Germinal center (tissue), 1 donor: ENCODE results near the gene SOCS1.
"Not testable (repeated sequence)": the region's sequence is repeated elsewhere in the genome, so short reads cannot be mapped to it uniquely, and the experiment has no call there.

Experiments
- DNase-seq: peaks from one replicate; pipeline ENCODE4 v3.0.0; 2012; ENCODE audit warnings: mixed read lengths, low spot score

Gene SOCS1, protein sequence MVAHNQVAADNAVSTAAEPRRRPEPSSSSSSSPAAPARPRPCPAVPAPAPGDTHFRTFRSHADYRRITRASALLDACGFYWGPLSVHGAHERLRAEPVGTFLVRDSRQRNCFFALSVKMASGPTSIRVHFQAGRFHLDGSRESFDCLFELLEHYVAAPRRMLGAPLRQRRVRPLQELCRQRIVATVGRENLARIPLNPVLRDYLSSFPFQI

DNA sequence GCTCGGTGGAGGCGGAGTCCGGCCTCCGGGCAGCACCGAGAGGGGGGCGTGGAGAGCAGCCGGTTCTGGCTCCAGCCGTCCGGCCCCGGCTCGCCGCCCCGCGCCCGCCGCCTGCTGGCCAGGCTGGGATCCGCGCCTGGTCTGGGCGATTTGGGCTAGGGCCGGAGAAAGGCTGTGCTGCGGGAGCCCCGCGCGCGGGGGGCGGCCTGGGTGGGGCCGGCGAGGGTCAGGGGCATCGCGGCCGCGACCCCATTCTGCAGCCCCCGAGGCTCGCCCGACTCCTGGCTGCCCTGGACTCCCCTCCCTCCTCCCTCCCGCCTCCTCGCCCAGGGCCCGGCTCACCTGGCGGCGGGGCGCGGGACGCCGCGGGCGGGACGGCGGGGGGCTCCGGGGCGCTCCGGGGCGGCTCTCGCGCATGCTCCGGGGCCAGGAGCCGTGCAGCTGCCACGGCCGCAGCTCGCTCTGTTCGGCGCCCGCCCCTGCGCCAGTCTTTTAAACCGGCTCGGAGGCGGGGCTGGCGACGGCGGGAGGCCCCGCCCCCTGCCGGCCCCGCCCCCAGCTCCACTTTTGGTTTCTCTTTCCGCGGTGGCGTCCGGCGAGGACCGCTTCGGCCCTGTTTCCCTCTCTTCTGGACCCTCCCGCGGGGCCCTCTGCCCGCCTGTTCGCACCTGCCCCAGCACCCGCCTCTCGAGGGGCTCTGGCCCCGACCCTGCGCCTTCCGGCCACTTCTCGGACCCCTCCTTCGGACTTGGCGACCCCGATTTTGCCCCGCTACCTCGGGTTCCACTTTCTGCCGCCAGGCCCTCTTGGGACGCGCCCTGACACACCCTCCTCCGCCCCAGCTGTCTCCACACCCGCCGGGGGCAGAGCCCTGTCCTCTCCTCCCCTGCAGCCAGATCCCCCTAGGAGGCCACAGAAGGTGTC lies at the start of gene SOCS1:
TSS of gene SOCS1 (minus strand) at position 468 of the 924 bp plus-strand sequence. CDS start 726 bp downstream, outside the sequence.
- peak; percentile 91 for DNase-seq

DNA sequence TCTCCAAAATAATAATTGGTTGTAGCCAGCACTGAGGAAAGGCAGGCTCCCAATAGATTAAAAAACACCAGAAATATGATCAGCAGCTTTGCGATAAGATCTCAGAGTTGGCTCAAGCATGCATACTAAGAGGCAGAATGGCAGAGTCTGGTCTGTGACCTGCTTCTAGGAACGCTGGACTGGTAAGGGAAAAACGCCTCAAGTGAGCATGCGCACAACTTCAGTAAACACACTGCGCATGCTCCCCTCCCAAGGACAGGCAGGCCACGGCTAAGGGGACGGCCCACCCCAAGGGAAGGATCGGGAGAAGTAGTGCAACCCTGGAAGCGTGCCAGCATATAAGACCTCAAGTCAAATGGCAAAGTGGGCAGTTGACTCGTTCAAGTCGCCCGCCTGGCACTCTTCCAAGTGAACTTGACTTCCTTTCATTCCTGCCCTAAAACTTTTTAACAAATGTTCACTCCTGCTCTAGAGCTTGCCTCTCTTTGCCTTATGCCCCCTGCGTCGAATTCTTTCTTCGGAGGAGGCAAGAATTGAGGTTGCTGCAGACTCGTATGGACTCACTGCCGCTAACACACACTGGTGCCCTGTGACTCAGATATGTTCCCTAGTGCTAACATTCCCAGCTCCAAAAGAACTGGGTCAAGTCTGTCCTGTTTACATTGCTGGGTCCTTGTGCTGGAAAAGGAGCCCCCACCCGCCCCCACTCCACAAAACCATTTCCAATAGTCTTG lies 47.6 kb upstream of the SOCS1 start:
- DNase-seq: no peak

DNA sequence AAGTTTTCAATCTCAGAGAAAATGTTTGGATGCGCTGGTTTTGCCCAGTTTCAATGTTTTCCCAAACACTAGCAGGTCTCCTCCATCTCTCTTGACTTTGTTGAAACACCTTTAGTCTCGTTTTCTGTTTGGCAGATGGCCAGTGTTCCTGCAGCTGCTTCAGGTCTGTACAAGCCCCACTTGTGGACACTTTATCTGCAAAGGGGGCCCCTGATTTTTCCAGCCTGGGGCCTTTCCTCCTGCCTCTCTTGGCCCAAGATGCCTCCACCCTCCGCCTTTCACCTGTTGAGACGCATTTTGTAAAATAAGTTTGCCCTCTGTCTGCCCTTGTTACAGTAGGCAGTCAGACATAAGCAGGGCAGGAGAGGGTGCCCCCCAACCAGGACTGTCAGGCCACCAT lies 47.0 kb upstream of the SOCS1 start:
- DNase-seq: no peak

DNA sequence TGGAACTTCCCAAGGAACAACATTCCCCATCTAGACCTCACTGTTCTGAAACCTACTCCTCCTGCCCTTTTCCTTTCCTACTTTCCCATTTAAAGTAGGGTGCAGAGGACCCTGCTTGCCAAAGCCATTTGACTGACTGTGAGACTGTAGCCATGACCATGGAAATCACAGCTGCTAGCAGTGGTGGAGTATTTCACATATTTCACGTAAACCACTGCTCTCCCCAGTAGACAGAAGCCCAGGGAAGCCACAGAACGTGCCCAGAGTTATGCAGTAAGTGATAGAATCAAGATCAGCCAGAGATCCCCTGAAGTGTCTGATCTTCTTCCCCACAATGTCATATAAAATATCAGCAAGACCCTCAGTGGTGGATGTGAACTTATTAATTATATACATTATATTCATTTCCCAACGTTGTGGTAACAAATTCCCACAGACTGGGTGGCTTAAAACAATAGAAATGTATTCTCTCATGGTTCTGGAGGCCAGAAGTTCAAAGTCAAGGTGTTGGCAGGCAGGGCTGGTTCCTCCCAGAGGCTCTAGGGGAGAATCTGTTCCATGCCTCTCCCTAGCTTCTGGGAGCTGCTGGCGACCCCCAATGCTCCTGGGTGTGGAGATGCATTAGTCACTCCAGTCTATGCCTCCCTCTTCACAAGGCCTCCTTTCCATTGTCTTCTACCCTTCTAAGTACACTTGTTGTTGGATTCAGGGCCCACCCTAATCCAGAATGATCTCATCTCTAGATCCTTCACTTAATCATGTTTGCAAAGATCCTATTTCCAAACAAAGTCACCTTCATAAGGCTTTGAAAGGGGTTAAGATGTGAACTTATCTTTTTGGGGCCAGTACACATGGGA lies 45.9 kb upstream of the SOCS1 start:
- no peak for DNase-seq

DNA sequence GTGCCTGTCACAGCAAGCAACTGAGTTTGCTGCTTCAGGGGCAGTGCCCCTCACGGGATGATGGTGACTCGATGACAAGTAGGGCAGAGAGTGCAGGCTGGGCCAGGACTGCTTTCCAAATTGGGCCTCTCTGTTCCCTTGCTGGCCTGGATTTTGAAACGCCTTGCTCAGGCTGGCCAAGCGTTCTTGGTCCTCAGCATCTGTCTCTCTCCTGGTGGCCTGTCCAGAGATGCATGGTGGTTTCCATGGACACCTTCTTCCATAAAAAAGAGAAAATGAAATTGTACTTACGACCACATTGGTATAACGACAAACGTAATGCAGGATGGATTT lies 44.5 kb upstream of the SOCS1 start:
- no peak for DNase-seq

DNA sequence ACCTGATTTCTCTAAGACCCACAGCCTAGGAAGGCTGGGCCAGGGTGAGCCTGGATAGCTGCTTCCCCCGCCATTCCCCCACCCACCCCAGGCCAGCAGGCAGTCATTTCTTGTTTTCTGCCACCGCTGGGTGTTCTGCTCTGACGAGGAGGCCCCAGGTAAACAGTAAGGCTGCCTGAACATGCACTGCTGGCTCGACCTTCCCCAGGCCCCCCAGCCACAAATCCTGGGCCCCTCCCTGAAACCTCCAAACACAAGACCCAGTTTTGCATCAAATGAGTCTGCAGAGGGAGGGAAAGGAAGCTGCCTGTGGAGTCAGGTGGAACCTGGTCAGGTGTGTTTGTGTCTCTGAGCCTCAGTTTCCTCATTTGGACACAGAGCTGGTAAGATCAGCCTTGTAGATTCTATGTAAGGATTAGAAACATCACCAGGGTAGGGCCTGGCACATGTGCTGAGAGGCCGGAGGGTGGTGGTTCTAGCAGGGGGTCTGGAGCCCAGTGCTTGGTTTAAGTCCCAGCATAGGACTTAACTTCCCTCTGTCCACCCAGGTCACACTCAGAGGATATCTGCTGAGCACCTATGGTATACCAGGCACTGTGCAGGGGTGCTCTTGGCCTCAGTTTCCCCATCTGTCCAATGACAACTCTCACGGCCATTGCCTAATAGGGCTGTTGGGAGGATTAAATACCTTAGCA lies 44.0 kb upstream of the SOCS1 start:
- DNase-seq: no peak

DNA sequence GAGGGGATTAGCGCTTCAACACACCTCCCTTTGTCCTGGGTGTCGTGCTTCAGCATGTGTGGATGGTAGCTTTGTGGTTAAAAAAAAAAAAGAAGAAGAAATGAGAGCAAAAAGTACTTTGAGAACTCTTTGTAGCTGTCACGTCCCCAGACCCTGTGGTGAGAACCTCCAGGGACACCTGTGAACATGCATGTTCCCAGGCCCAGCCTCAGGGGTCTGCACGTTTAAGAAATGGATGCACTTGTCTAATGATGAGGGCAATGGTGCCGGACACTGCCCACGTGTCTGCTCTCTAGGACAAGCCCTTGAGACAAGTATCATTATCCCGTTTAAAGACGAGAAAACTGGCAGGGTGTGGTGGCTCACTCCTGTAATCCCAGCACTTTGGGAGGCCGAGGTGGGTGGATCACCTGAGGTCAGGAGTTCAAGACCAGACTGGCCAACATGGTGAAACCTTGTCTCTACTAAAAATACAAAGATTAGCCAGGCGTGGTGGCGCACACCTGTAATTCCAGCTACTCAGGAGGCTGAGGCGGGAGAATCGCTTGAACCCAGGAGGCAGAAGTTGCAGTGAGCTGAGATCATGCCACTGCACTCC lies 43.0 kb upstream of the SOCS1 start:
- peak; percentile 19 for DNase-seq

DNA sequence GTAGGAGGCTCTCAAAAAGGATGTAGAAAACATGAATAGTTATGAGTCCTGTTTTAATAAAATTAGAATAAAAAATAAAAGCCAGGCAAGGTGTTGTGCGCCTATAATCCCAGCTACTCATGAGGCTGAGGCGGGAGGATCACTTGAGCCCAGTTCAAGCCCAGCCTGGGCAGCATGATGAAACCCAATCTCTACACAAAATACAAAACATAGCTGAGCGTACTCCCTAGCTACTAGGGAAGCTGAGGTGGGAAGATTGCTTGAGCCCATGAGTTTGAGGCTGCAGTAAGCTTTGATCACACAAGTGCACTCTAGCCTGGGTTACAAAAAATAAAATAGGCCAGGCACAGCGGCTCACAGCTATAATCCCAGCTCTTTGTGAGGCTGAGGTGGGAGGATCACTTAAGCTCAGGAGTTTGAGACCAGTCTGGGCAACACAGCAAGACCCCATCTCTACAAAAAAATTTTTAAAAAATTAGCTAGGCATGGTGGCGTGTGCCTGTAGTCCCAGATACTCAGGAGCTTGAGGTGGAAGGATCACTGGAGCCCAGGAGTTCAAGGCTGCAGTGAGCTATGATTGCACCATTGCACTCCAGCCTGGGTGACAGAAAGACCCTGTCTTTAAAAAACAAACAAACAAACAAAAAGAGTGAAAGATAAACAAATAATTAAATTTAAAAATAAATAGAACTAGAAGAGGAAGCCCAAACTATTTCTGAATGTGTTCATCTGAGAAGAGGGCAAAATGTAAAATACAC lies 42.3 kb upstream of the SOCS1 start:
- no peak for DNase-seq

DNA sequence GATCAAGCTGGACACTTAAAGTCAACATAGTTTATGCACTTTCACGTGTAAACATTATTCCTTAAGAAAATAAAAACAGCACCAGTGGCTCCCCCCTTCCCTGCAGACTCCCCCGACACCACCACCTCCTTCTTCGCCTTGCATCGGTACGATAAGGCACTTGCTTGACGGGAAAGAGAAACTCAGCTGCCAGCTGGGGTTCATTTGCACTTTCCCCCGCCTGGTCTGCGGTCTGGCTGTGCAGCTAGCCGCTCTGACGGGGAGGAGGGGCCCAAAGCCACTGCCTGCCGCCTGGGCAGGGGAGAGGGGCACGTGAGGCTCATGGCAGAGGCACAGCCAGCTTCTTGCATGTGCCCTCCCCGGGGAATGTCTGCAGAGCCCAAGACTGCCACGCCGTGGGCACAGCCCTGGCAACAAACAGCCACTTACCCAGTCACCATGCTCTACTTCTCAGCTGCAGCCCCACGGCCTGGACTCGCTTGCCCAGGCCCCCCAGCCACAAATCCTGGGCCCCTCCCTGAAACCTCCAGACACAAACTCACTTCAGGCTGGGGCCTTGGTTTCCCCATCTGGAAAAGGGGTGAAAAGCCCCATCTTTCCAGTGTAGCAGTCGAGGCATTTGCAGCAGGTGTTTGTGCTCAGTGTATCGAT lies 41.6 kb upstream of the SOCS1 start:
- peak; percentile 87 for DNase-seq

DNA sequence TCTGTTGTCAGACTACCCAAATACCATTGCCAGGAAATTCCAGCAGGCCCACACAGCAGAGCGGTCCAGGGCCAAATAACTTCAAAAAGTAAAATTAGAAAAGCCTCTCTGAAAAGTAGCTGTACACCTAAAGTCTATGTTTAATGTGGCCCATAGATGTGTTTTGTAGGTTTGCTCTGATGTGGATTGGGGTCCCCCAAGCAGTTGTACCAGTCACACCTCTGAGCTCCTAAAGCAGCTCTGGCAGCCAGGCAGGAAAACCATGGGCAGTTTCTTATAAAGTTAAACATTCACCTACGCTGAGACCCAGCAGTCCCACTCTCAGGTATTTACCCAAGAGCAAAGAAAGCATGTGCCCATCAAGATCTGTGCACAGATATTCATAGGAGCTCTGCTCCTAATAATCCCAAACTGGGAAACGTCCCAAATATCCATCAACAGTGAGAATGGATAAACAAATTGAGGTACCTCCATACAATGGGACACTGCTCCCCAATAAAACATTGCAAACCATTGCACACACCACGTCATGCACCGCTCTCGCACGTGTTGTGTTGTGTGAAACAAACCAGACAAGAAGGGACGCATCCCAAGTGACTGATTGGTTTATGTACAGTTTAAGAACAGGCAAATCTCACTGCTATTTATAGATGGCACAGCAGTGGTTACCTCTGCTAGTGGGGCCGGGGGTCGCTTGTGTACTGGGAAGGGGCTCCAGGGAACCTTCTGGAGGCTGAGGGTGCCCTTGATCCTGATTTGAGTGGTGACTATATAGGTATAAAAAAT lies 40.9 kb upstream of the SOCS1 start:
- DNase-seq: peak; percentile 37

DNA sequence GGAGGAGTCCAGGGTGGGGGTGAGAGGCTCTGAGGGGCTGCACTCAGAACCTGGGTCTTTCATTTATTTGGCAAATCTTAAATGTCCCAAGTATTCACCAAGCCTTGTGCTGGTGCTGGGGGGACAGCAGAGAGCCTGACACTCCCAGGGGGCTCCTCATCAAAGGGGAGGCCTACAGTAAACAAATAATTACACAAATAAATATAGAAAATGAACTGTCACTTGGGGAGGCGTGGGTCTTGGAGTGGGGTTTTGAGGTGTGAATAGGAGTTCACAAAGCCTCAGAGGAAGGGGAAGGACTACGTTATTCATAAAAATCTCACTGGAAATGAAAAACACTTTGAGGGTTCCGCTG lies 40.3 kb upstream of the SOCS1 start:
- DNase-seq: no peak

DNA sequence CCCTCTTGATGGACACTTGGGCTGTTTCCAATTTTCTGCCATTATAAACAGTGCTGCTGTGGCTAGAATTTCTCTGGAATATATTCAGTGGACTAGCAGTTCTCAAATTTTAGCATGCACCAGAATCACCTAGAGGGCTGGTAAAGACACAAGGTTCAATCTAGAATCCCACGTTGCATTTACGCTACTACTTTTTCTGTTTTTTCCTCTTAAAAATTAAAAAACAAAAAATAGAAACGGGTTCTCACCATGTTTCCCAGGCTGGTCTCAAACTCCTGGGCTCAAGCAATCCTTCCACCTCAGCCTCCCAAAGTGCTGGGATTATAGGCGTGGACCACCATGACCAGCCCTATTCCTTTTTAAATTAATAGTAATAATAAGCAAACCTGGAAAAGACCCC lies 39.7 kb upstream of the SOCS1 start:
- no peak for DNase-seq

DNA sequence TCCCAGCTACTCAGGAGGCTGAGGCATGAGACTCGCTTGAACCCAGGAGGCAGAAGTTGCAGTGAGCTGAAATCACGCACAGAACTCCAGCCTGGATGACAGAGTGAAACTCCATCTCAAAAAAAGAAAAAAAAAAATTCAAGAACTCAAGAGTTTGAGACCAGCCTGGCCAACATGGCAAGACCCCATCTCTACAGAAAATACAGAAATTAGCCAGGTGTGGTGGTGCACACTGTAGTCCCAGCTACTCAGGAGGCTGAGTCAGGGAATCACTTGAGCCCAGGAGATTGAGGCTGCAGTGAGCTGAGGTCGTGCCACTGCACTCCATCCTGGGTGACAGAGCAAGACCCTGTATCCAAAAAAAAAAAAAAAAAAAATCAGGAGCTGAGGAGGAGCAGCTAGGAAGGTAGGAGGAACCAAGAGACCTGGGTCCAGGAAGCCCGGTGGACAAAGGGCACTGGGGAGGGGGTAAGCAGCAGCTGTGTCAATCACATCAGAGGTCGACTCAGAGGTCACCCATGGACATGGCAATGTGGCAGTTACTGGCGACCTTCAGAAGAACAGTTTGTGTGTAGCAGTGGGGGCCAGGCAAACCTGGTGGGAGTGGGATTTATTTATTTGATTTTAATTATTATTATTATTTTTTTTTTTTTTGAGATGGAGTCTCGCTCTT lies 36.2 kb upstream of the SOCS1 start:
- DNase-seq: no peak

DNA sequence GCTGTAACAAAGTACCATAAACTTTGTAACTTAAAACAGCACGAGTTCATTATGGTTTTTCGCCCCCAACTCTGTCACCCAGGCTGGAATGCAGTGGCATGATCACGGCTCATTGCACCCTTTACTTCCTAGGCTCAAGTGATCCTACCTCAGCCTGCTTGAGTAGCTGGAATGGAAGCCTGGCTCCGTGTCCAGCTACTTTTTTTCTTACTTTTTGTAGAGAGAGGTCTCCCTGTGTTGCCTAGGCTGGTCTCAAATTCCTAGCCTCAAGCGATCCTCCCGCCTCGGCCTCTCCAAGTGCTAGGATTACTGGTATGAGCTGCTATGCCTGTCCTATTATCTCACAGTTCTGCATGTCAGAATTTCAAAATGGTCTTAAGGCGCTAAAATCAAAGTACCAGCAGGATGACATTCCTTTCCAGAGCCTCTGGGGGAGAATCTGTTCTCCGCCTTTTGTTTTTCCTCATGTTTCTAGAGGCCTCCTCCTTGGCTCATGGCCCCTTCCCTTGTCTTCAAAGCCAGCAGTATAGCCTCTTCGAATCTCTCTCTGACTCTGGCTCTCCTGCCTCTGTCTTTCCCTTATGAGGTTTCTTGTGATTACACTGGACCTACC lies 35.2 kb upstream of the SOCS1 start:
- no peak for DNase-seq

DNA sequence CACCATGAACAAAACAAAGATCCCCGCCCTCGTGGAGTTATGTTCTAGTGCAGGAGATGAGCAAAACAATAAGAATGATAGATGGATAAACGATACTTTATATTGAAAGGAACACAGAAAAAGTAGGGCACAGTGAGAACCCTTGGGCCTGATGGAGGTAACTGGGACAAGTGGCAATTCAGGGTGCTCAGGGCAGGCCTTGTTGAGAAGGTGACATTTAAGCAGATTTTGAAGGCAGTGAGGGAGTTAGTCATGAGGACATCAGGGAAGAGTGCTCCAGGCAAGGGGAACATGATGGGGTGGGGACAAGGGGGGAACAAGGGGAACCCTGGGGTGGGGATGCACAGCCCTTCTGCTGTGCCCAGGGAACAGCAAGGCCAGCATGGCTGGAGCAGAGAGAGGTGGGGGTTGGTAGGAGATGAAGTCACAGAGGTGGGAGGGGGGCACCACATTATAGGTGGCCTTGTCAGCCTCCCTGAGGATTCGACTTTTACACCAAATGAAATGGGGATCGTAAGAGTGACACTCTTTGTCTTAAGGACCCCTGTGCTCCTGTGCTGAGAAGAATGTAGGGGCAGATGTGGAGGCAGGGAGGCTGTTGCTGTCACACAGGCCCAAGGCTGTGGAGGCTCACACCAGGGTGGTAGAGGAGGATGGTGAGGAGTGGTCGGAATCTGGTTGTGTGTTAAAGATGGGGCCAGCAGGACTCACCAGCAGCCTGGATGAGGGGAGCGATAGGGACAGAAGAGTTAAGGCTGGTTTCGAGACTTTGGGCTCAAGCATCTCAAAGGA lies 34.3 kb upstream of the SOCS1 start:
- no peak for DNase-seq

DNA sequence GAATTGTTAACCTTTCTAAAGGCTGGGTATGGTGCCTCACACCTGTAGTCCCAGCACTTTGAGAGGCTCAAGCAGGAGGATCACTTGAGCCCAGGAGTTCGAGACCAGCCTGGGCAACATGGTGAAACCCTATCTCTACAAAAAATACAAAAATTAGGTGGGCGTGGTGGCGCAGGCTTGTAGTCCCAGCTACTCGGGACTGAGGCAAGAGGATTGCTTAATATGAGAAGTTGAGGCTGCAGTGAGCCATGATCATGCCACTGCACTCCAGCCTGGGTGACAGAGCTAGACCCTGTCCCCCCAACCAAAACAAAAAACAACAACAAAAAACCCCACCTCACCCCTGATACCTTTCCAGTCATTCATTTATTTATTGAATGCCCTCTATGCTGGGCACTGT lies 33.7 kb upstream of the SOCS1 start:
- DNase-seq: not testable (repeated sequence)

DNA sequence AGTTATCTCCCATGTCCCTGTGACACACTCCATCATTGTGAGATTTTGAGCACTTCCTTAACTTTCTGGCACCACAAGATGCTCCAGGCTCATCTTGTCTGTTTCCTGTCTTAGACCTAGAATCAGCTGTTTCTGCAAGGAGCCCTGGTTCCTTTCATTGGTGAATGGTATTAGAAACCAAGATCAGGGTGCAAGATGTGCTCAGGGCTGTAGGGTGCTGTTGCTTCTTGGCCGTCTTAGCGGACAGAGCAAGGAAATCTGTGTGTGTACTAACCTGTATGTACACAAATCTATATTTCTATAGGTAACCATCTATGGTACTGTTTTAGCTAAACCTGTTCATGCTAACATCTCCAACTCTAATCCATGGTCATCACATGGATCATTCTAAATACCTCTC lies 33.2 kb upstream of the SOCS1 start:
- DNase-seq: no peak
